ENCODE measurements around the gene ZMPSTE24. TPM values are rescaled to one million over a fixed set of nuclear protein-coding genes. Genes with fewer than 3 reads are reported as not detected.

ZMPSTE24 gene
- total RNA-seq, 2 donors from 2014 or later = 48.3 to 87.9 TPM

GRCh38 chr1:40273547-40274166 lies 15.6 kb downstream of the ZMPSTE24 start:
- H3K4me1 ChIP-seq (ENCODE audit: control insufficient read depth in 1 of 2, low read depth in 2 of 2) = peaks cover 4 to 24% of the 10 kb centered on the region in 2 donors
- no peaks in the 10 kb centered on the region for H3K9me3 ChIP-seq
- ATAC-seq (ENCODE audit: insufficient number of reproducible peaks, low FRiP score, low read depth) (no peak), DNase-seq (ENCODE audit: low spot score) (no peak)
- H3K27me3 ChIP-seq (replicated peaks; ENCODE audit: insufficient read depth) = no peaks in the 10 kb centered on the region
- H3K36me3 ChIP-seq = peaks cover 25% of the 10 kb centered on the region
- H3K4me3 ChIP-seq = no peak overlapping the region
- no peak overlapping the region for H3K27ac ChIP-seq
- TF ChIP-seq CTCF (IDR thresholded peaks at IDR 0.05) = no peak

- DNase-seq (ENCODE audit: low spot score) (no peak), ATAC-seq (ENCODE audit: insufficient number of reproducible peaks, low FRiP score, low read depth) (no peak)
- Histone ChIP-seq H3K9me3 (no peaks in the 10 kb centered on the region), H3K4me1 (ENCODE audit: control insufficient read depth in 1 of 2, low read depth in 2 of 2) (peaks cover 4 to 18% of the 10 kb centered on the region in 2 donors), H3K4me3 (no peak overlapping the region), H3K27me3 (replicated peaks; ENCODE audit: insufficient read depth) (no peaks in the 10 kb centered on the region), H3K27ac (no peak overlapping the region), H3K36me3 (peaks cover 23% of the 10 kb centered on the region)
- no peak for TF ChIP-seq CTCF (IDR thresholded peaks at IDR 0.05)
These were observed 16.3 kb downstream of the ZMPSTE24 start for GRCh38 chr1:40274331-40274730.

GRCh38 chr1:40276122-40276521 lies 18.1 kb downstream of the ZMPSTE24 start:
- DNase-seq (ENCODE audit: low spot score) (no peak), ATAC-seq (ENCODE audit: insufficient number of reproducible peaks, low FRiP score, low read depth) (no peak)
- no peaks in the 10 kb centered on the region for H3K27me3 ChIP-seq (replicated peaks; ENCODE audit: insufficient read depth)
- H3K27ac ChIP-seq = no peak overlapping the region
- TF ChIP-seq CTCF (IDR thresholded peaks at IDR 0.05) = no peak
- H3K36me3 ChIP-seq = peaks cover 11% of the 10 kb centered on the region
- no peak overlapping the region for H3K4me3 ChIP-seq
- H3K4me1 ChIP-seq (ENCODE audit: control insufficient read depth in 1 of 2, low read depth in 2 of 2) = peaks cover under 1 to 2% of the 10 kb centered on the region in 2 donors
- no peaks in the 10 kb centered on the region for H3K9me3 ChIP-seq

- DNase-seq (ENCODE audit: low spot score) (no peak), ATAC-seq (ENCODE audit: insufficient number of reproducible peaks, low FRiP score, low read depth) (no peak)
- Histone ChIP-seq H3K4me3 (no peak overlapping the region), H3K4me1 (ENCODE audit: control insufficient read depth in 1 of 2, low read depth in 2 of 2) (peaks cover 0 to 4% of the 10 kb centered on the region in 2 donors), H3K9me3 (no peaks in the 10 kb centered on the region), H3K27ac (no peak overlapping the region), H3K36me3 (peaks cover 21% of the 10 kb centered on the region), H3K27me3 (replicated peaks; ENCODE audit: insufficient read depth) (no peaks in the 10 kb centered on the region)
- TF ChIP-seq CTCF (IDR thresholded peaks at IDR 0.05) = no peak
These were observed 23.8 kb downstream of the ZMPSTE24 start for GRCh38 chr1:40281853-40282252.

- H3K4me1 ChIP-seq (ENCODE audit: control insufficient read depth in 1 of 2, low read depth in 2 of 2) = no peaks in the 10 kb centered on the region
- no peaks in the 10 kb centered on the region for H3K27me3 ChIP-seq (replicated peaks; ENCODE audit: insufficient read depth)
- H3K9me3 ChIP-seq = no peaks in the 10 kb centered on the region
- ATAC-seq (ENCODE audit: insufficient number of reproducible peaks, low FRiP score, low read depth) (no peak), DNase-seq (ENCODE audit: low spot score) (no peak)
- TF ChIP-seq CTCF (IDR thresholded peaks at IDR 0.05) = no peak
- no peak overlapping the region for H3K27ac ChIP-seq
- peaks cover 61% of the 10 kb centered on the region for H3K36me3 ChIP-seq
- H3K4me3 ChIP-seq = no peak overlapping the region
These were observed 33.3 kb downstream of the ZMPSTE24 start for GRCh38 chr1:40291293-40291692.

Measured in thoracic aorta (tissue), 2 donors.